Stimulated activated CD4-positive, alpha-beta T cell treated with anti-CD3 and anti-CD28 coated beads, Interleukin-1b, Interleukin-23, amount 100 ng/mL, for 48 hours (primary cell): Measurements from ENCODE around the gene CPNE8.
"Not testable (repeated sequence)": the region's sequence is repeated elsewhere in the genome, so short reads cannot be mapped to it uniquely, and the experiment has no call there.

Experiments used
- DNase-seq: peaks from one replicate; pipeline ENCODE4 v3.0.0-alpha.2; 2020

The CPNE8 gene

GRCh38 chr12:38823314-38823713 lies 82.1 kb downstream of the CPNE8 start:
- no peak for DNase-seq

- DNase-seq, result no peak
These were observed 87.4 kb downstream of the CPNE8 start for GRCh38 chr12:38817942-38818341.

GRCh38 chr12:38813923-38814322 lies 91.5 kb downstream of the CPNE8 start:
- DNase-seq, result no peak

- no peak for DNase-seq
These were observed 93.5 kb downstream of the CPNE8 start for GRCh38 chr12:38811814-38812356.

GRCh38 chr12:38809832-38810231 lies 95.6 kb downstream of the CPNE8 start:
- DNase-seq, result no peak

GRCh38 chr12:38788106-38788505 lies 117.3 kb downstream of the CPNE8 start:
- no peak for DNase-seq

- DNase-seq, result no peak
These were observed 120.0 kb downstream of the CPNE8 start for GRCh38 chr12:38785381-38785780.

GRCh38 chr12:38783304-38783703 lies 122.1 kb downstream of the CPNE8 start:
- no peak for DNase-seq

GRCh38 chr12:38782359-38782758 lies 123.0 kb downstream of the CPNE8 start:
- no peak for DNase-seq

- no peak for DNase-seq
These were observed 128.7 kb downstream of the CPNE8 start for GRCh38 chr12:38776647-38777046.

- no peak for DNase-seq
These were observed 129.9 kb downstream of the CPNE8 start for GRCh38 chr12:38775457-38775856.

- no peak for DNase-seq
These were observed 133.0 kb downstream of the CPNE8 start for GRCh38 chr12:38772437-38772836.

- DNase-seq, result peak; percentile 30
These were observed 133.5 kb downstream of the CPNE8 start for GRCh38 chr12:38771871-38772270.

- no peak for DNase-seq
These were observed 143.6 kb downstream of the CPNE8 start for GRCh38 chr12:38761636-38762342.

- DNase-seq, result no peak
These were observed 144.3 kb downstream of the CPNE8 start for GRCh38 chr12:38761111-38761510.

- DNase-seq, result no peak
These were observed 145.8 kb downstream of the CPNE8 start for GRCh38 chr12:38759621-38760020.

GRCh38 chr12:38746744-38747143 lies 158.6 kb downstream of the CPNE8 start:
- no peak for DNase-seq

- no peak for DNase-seq
These were observed 159.8 kb downstream of the CPNE8 start for GRCh38 chr12:38745601-38746000.

- no peak for DNase-seq
These were observed 161.3 kb downstream of the CPNE8 start for GRCh38 chr12:38744041-38744440.

GRCh38 chr12:38742496-38742895 lies 162.9 kb downstream of the CPNE8 start:
- DNase-seq, result not testable (repeated sequence)

GRCh38 chr12:38736821-38737220 lies 168.6 kb downstream of the CPNE8 start:
- DNase-seq, result no peak

GRCh38 chr12:38732761-38733160 lies 172.6 kb downstream of the CPNE8 start:
- no peak for DNase-seq

- DNase-seq, result no peak
These were observed 176.5 kb downstream of the CPNE8 start for GRCh38 chr12:38728894-38729293.

- no peak for DNase-seq
These were observed 183.7 kb downstream of the CPNE8 start for GRCh38 chr12:38721611-38722252.
